GM13977 (cell line): ENCODE measurements around the gene GBA3.

ENCODE experiments used
- DNase-seq: peaks from one replicate; pipeline ENCODE4 v3.0.0; 2012; ENCODE audit warnings: low spot score
- CTCF ChIP-seq: IDR thresholded peaks from 2 replicates; pipeline ENCODE4 v1.5.1; 2012; ENCODE audit warnings: mild to moderate bottlenecking, control low read depth; ENCODE audit not compliant: insufficient read depth; ENCODE audit errors: extremely low read depth, missing control alignments
- in situ Hi-C: fragments of 300-500 bp; cut with MboI; formaldehyde crosslinking; loops from one replicate; pipeline ENCODE4 v1.12.0; 2022; ENCODE audit warnings: low sequenced_read_pairs, low pct_unique_long_range_greater_than_20kb, mixed read lengths, inconsistent platforms; ENCODE audit not compliant: unreplicated experiment

The GBA3 gene

GRCh38 chr4:22730021-22730420, 37.3 kb downstream of the GBA3 start:
- in situ Hi-C loops: no loop called here
- TF ChIP-seq CTCF: no peak
- no peak for DNase-seq

- DNase-seq: no peak
- in situ Hi-C loops: no loop called here
- no peak for TF ChIP-seq CTCF
Observed at GRCh38 chr4:22733816-22734215, 41.1 kb downstream of the GBA3 start.

- TF ChIP-seq CTCF: no peak
- in situ Hi-C loops: no loop called here
- no peak for DNase-seq
Observed at GRCh38 chr4:22736912-22737311, 44.2 kb downstream of the GBA3 start.

GRCh38 chr4:22739968-22740367, 47.2 kb downstream of the GBA3 start:
- DNase-seq: no peak
- no peak for TF ChIP-seq CTCF
- in situ Hi-C loops: no loop called here

GRCh38 chr4:22741744-22742143, 49.0 kb downstream of the GBA3 start:
- TF ChIP-seq CTCF: no peak
- in situ Hi-C loops: no loop called here
- no peak for DNase-seq

- no peak for DNase-seq
- in situ Hi-C loops: no loop called here
- no peak for TF ChIP-seq CTCF
Observed at GRCh38 chr4:22743290-22743689, 50.6 kb downstream of the GBA3 start.

GRCh38 chr4:22744478-22745062, 51.8 kb downstream of the GBA3 start:
- DNase-seq: no peak
- in situ Hi-C loops: no loop called here
- no peak for TF ChIP-seq CTCF
